ENCODE data around the gene LDLRAD3. TPM values are rescaled to one million over a fixed set of nuclear protein-coding genes. Genes with fewer than 3 reads are reported as not detected.

Gene LDLRAD3
- polyA plus RNA-seq, 1 of the 3 experiments (the other 2 are of a cell fraction) = 10.6 TPM

GRCh38 chr11:36218283-36218921 is 274.5 kb downstream of the LDLRAD3 start (continued):
- TF ChIP-seq TCF12 (IDR thresholded peaks at IDR 0.05) (no peak), RCOR1 (IDR thresholded peaks at IDR 0.05; ENCODE audit: low read length) (no peak)

- no peaks in the 10 kb centered on the region; a peak in 1 of 4 replicates for H3K4me1 ChIP-seq (ENCODE audit: control insufficient read depth in 1 of 2, insufficient read depth in 2 of 2, low read depth in 1 of 2, low read length in 1 of 2)
- ChIA-PET CTCF (interaction anchor here (1.2 to 1.4 kb wide), 3 partner anchors 8 to 39 kb away, joined by 3 read pairs; no protein-coding TSS in a partner anchor), POLR2A (no interaction called here)
- no peak for DNase-seq
- no peaks in the 10 kb centered on the region for H4K20me1 ChIP-seq (ENCODE audit: insufficient read depth)
- H3F3A ChIP-seq (replicated peaks; ENCODE audit: insufficient read depth) = no peaks in the 10 kb centered on the region
- H3K4me2 ChIP-seq = no peak overlapping the region
- no peaks in the 10 kb centered on the region for H3K9me2 ChIP-seq
- no peak overlapping the region for H3K4me3 ChIP-seq (ENCODE audit: low read depth in 2 of 2, low read length in 1 of 2)
- H3K27ac ChIP-seq (ENCODE audit: low read depth in 2 of 2, low read length in 1 of 2) = no peak overlapping the region
- TF ChIP-seq FOSL2 (IDR thresholded peaks at IDR 0.05; ENCODE audit: borderline replicate concordance, low read depth) (no peak), RCOR1 (IDR thresholded peaks at IDR 0.05; ENCODE audit: low read length) (no peak), RXRA (IDR thresholded peaks at IDR 0.05; ENCODE audit: borderline replicate concordance, low read depth) (no peak), YY1 (IDR thresholded peaks at IDR 0.05; ENCODE audit: low read depth) (no peak), PBX3 (IDR thresholded peaks at IDR 0.05) (no peak), SIN3A (IDR thresholded peaks at IDR 0.05; ENCODE audit: borderline replicate concordance, low read depth, low read length) (no peak), EZH2phosphoT487 (IDR thresholded peaks at IDR 0.05; ENCODE audit: borderline replicate concordance, low read depth) (no peak), POLR2AphosphoS5 (IDR thresholded peaks at IDR 0.05; ENCODE audit: low read depth, low read length) (no peak), FOXJ3 (CRISPR knock-in tag; IDR thresholded peaks at IDR 0.05) (no peak), MXI1 (IDR thresholded peaks at IDR 0.05; ENCODE audit: low read depth, low read length) (no peak), RAD21 (IDR thresholded peaks at IDR 0.05; ENCODE audit: low read length) (no peak), USF2 (IDR thresholded peaks at IDR 0.05; ENCODE audit: borderline replicate concordance, low read depth, low read length) (no peak), FOXM1 (IDR thresholded peaks at IDR 0.05; ENCODE audit: low read depth) (no peak), IRF3 (IDR thresholded peaks at IDR 0.05; ENCODE audit: low read depth, low read length) (no peak)
- TF ChIP-seq, protein P1, sequence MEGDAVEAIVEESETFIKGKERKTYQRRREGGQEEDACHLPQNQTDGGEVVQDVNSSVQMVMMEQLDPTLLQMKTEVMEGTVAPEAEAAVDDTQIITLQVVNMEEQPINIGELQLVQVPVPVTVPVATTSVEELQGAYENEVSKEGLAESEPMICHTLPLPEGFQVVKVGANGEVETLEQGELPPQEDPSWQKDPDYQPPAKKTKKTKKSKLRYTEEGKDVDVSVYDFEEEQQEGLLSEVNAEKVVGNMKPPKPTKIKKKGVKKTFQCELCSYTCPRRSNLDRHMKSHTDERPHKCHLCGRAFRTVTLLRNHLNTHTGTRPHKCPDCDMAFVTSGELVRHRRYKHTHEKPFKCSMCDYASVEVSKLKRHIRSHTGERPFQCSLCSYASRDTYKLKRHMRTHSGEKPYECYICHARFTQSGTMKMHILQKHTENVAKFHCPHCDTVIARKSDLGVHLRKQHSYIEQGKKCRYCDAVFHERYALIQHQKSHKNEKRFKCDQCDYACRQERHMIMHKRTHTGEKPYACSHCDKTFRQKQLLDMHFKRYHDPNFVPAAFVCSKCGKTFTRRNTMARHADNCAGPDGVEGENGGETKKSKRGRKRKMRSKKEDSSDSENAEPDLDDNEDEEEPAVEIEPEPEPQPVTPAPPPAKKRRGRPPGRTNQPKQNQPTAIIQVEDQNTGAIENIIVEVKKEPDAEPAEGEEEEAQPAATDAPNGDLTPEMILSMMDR (IDR thresholded peaks at IDR 0.05) = no peak
- TF ChIP-seq, protein P2, sequence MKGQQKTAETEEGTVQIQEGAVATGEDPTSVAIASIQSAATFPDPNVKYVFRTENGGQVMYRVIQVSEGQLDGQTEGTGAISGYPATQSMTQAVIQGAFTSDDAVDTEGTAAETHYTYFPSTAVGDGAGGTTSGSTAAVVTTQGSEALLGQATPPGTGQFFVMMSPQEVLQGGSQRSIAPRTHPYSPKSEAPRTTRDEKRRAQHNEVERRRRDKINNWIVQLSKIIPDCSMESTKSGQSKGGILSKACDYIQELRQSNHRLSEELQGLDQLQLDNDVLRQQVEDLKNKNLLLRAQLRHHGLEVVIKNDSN (IDR thresholded peaks at IDR 0.05; ENCODE audit: borderline replicate concordance, low read depth) = no peak
- H3K27me3 ChIP-seq (ENCODE audit: insufficient read depth) = no peaks in the 10 kb centered on the region
- no peak overlapping the region for H2AFZ ChIP-seq (ENCODE audit: low read depth)
- H3K9ac ChIP-seq = no peak overlapping the region
- H3K9me3 ChIP-seq = no peaks in the 10 kb centered on the region
- no peaks in the 10 kb centered on the region for H3K36me3 ChIP-seq (replicated peaks in 1 of 2; ENCODE audit: control insufficient read depth in 1 of 2, insufficient read depth in 2 of 2, low read length in 1 of 2)
- H3K79me2 ChIP-seq (ENCODE audit: insufficient read depth) = no peaks in the 10 kb centered on the region
These were observed 276.1 kb downstream of the LDLRAD3 start for GRCh38 chr11:36219996-36220395.

Measured in SK-N-SH (cell line).